Transverse colon (tissue), 4 donors: ENCODE measurements around the gene KIAA0040. TPM values are rescaled to one million over a fixed set of nuclear protein-coding genes. Genes with fewer than 3 reads are reported as not detected.

Source experiments
- DNase-seq: peaks from one replicate; pipeline ENCODE4 v3.0.0-alpha.2; 2019
- H3K27ac ChIP-seq, 4 donors: fragments of 200-600 bp; sonication (generic); 2 replicates each; pipeline ENCODE4 v1.5.1; 2016 to 2018; ENCODE audit warnings: inconsistent platforms in 4 of 4
- H3K27me3 ChIP-seq: fragments of 200-600 bp; sonication (generic); 2 replicates; pipeline ENCODE4 v1.5.1; 2017; ENCODE audit warnings: inconsistent platforms
- H3K36me3 ChIP-seq, 4 donors: fragments of 200-600 bp; sonication (generic); 2 replicates each; pipeline ENCODE4 v1.5.1; 2017 to 2019; ENCODE audit warnings: inconsistent platforms in 4 of 4
- H3K4me1 ChIP-seq, 4 donors: fragments of 200-600 bp; sonication (generic); 2 replicates each; pipeline ENCODE4 v1.5.1; 2017 to 2020; ENCODE audit warnings: inconsistent platforms in 4 of 4
- H3K4me3 ChIP-seq, 4 donors: fragments of 200-600 bp; sonication (generic); 1 replicate in 1 of 4; 2 replicates in 3 of 4; pipeline versions ENCODE4 v1.5.1 to v1.6.1; 2017 to 2019; ENCODE audit warnings: inconsistent platforms in 4 of 4
- H3K9me3 ChIP-seq, 2 donors: fragments of 200-600 bp; sonication (generic); 2 replicates each; pipeline ENCODE4 v1.5.1; 2017 to 2019; ENCODE audit warnings: inconsistent platforms in 2 of 2
- EP300 ChIP-seq: sonication (generic); formaldehyde crosslinking; IDR thresholded peaks from one replicate; pipeline ENCODE4 v1.6.1; 2017; ENCODE audit warnings: antibody characterized with exemption, low read depth
- POLR2A ChIP-seq: fragments of 450-650 bp; IDR thresholded peaks from one replicate; pipeline ENCODE4 v1.6.1; 2016; ENCODE audit warnings: antibody characterized with exemption, mild to moderate bottlenecking, moderate library complexity
- POLR2AphosphoS5 ChIP-seq, 3 donors: sonication (generic); formaldehyde crosslinking; IDR thresholded peaks; one replicate each; pipeline ENCODE4 v1.6.1; 2016; ENCODE audit warnings: antibody characterized with exemption in 3 of 3
- WGBS, 2 donors: methylation state at CpG; one replicate each; pipeline ENCODE4 v1.1.5; 2018; ENCODE audit warnings: low coverage in 1 of 2; 5-methylcytosine and 5-hydroxymethylcytosine counted together
- in situ Hi-C, 4 donors: fragments of 200-750 bp; cut with MboI; loops; one replicate each; pipeline versions ENCODE4 v1.15.0 to v1.15.1; 2017; ENCODE audit warnings: low sequenced_read_pairs in 3 of 4, low pct_ligation_motif_present in 1 of 4, low pct_unique_long_range_greater_than_20kb in 1 of 4
- intact Hi-C: fragments of 100-400 bp; cut with DNase I; formaldehyde crosslinking; loops from one replicate; pipeline ENCODE4 v1.15.1; 2023; ENCODE audit warnings: low total_unique reads
- total RNA-seq, 4 donors: library from RNA; depleted of rRNA; stranded (reverse); fragments of >200 nt; gene quantifications; one replicate each; pipeline ENCODE4 v1.1.0, GENCODE V29; 2016
- TF ChIP-seq, protein P1 (sequence below), 5 experiments: fragments of 200-600 bp in 3 of 5; fragments of 450-650 bp in 2 of 5; sonication (generic) in 3 of 5; IDR thresholded peaks; 1 replicate in 2 of 5; 2 replicates in 3 of 5; pipeline ENCODE4 v1.5.1; 2016 to 2017; ENCODE audit warnings: antibody characterized with exemption in 5 of 5, inconsistent platforms in 3 of 5, mild to moderate bottlenecking in 2 of 5, moderate library complexity in 1 of 5

Gene KIAA0040
- total RNA-seq, 4 donors from 2014 or later, result 17.5 to 35.5 (median 21.2) TPM

DNA sequence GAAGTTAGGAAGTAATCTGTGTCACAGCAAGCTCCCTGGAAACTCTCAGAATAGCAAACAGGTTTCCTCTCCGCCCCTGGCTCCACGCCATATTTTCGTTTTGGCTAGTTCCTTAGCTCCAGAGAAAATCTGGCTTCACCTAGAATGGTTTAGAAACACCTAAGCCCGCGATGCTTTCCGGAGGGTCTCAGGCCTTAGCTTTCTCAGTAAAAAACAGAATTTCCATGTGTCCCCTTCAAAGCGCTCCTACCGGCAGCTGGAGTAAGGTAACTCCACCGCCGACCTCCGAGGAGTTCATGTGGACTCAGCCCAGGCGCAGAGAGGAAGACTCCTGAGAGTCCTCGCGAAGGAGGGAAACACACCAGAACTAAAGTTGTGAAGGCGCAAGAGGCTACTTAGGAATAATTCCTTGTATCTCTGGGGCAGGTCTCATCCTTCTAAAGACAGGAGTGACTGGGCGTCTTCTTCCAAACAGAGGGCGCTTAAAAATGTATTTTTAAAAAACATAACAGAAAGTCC, 406 bp downstream of the KIAA0040 start:
- in situ Hi-C loops (no loop called here), intact Hi-C loops (no loop called here)
- H3K27ac ChIP-seq, result peak overlapping the region; percentile 89 to 95 (median 90)
- H3K27me3 ChIP-seq, result no peaks in the 10 kb centered on the region
- peak overlapping the region; percentile 50 to 82 (median 64) for H3K4me3 ChIP-seq
- H3K9me3 ChIP-seq, result no peaks in the 10 kb centered on the region
- DNase-seq, result peak; percentile 79
- H3K36me3 ChIP-seq, result no peaks in the 10 kb centered on the region
- WGBS, 2 donors, result 0% methylated on average over 17 of the region's 17 CpGs; no CpG with 5 or more reads in 1 of the 2 donors
- TF ChIP-seq, protein P1, sequence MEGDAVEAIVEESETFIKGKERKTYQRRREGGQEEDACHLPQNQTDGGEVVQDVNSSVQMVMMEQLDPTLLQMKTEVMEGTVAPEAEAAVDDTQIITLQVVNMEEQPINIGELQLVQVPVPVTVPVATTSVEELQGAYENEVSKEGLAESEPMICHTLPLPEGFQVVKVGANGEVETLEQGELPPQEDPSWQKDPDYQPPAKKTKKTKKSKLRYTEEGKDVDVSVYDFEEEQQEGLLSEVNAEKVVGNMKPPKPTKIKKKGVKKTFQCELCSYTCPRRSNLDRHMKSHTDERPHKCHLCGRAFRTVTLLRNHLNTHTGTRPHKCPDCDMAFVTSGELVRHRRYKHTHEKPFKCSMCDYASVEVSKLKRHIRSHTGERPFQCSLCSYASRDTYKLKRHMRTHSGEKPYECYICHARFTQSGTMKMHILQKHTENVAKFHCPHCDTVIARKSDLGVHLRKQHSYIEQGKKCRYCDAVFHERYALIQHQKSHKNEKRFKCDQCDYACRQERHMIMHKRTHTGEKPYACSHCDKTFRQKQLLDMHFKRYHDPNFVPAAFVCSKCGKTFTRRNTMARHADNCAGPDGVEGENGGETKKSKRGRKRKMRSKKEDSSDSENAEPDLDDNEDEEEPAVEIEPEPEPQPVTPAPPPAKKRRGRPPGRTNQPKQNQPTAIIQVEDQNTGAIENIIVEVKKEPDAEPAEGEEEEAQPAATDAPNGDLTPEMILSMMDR (IDR thresholded peaks at IDR 0.05), result peak in 2 of 5 experiments; percentile 5 to 41
- TF ChIP-seq EP300, result no peak
- TF ChIP-seq POLR2AphosphoS5 (IDR thresholded peaks at IDR 0.05), result peak in 1 of 3 donors; percentile 0
- no peak for TF ChIP-seq POLR2A
- peaks cover 0 to 46% (median 23%) of the 10 kb centered on the region in 4 donors for H3K4me1 ChIP-seq

DNA sequence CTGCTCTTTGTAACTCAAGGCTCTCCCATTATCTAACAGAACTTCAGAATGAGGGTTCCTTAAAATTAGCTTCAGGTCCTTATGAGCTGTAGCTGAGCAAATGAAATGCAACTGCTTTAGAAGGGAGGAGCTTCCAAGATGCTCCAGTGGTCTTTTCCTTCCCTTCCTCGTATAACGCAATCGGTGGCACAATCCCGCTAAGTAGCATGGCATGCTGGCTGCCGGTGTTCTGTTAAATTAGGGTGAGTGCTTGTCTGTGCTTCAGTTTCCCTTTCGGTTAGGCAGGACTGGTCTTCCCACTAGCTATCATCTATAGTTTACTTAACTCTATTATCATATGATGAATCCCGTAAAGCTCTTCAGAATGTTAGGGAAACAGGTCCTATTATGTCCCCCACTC, 917 bp downstream of the KIAA0040 start:
- Histone ChIP-seq H3K36me3 (no peaks in the 10 kb centered on the region), H3K27me3 (no peaks in the 10 kb centered on the region), H3K4me1 (peaks cover 0 to 49% (median 21%) of the 10 kb centered on the region in 4 donors), H3K27ac (peak overlapping the region; percentile 89 to 95 (median 90)), H3K4me3 (peak overlapping the region; percentile 50 to 82 (median 64)), H3K9me3 (no peaks in the 10 kb centered on the region)
- WGBS, 2 donors, result 2% methylated on average over 7 of the region's 7 CpGs; no CpG with 5 or more reads in 1 of the 2 donors
- peak; percentile 39 for DNase-seq
- TF ChIP-seq POLR2AphosphoS5 (IDR thresholded peaks at IDR 0.05) (peak in 2 of 3 donors; percentile 22 to 24), EP300 (no peak)
- in situ Hi-C loops, result no loop called here
- intact Hi-C loops, result no loop called here

DNA sequence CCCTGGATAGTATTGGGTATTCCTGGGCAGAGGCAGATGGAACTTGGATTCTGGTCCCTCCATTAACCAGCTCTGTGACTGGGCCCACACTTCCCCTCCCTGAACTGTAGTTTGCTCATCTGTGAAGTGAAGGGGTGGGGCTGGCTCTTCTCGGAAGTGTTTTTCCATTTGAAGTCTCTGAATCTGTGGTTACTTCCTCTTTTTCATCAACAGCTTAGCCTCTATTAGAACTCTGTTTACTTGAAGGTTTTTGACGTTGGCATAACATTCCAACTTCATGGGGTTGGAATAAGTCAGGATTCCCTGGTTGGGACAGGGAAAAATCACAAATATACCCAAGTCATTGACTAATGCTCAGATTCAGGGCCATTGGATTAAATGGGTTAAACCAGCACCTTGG, 3.6 kb downstream of the KIAA0040 start:
- Histone ChIP-seq H3K4me1 (peaks cover 0 to 60% (median 21%) of the 10 kb centered on the region in 4 donors), H3K27ac (peak overlapping the region; percentile 41 to 68 (median 48))

GRCh38 chr1:175186433-175187160, 6.0 kb downstream of the KIAA0040 start:
- TF ChIP-seq EP300, result no peak
- no peak for TF ChIP-seq POLR2A
- TF ChIP-seq, protein P1 (IDR thresholded peaks at IDR 0.05), result no peak
- no peak for TF ChIP-seq POLR2AphosphoS5 (IDR thresholded peaks at IDR 0.05)
- in situ Hi-C loops (no loop called here), intact Hi-C loops (no loop called here)
- Histone ChIP-seq H3K4me3 (no peak overlapping the region), H3K27me3 (no peaks in the 10 kb centered on the region), H3K27ac (no peak overlapping the region), H3K4me1 (peaks cover 0 to 52% (median 13%) of the 10 kb centered on the region in 4 donors), H3K36me3 (no peaks in the 10 kb centered on the region), H3K9me3 (no peaks in the 10 kb centered on the region)
- 88% methylated on average over 2 of the region's 2 CpGs; no CpG with 5 or more reads in 1 of the 2 donors for WGBS, 2 donors
- DNase-seq, result no peak

More for the DNA sequence above, 3.6 kb downstream of the KIAA0040 start:
- in situ Hi-C loops, result no loop called here
- Histone ChIP-seq H3K36me3 (no peaks in the 10 kb centered on the region), H3K9me3 (no peaks in the 10 kb centered on the region), H3K4me3 (no peak overlapping the region), H3K27me3 (no peaks in the 10 kb centered on the region)
- TF ChIP-seq EP300 (no peak), POLR2AphosphoS5 (IDR thresholded peaks at IDR 0.05) (no peak), POLR2A (no peak)
- TF ChIP-seq, protein P1 (IDR thresholded peaks at IDR 0.05), result no peak
- intact Hi-C loops, result no loop called here
- 31 to 33% methylated on average over 2 of the region's 2 CpGs for WGBS, 2 donors
- peak; percentile 52 for DNase-seq
